Measurements from ENCODE around the gene DHRSX.
A peak's percentile ranks its signal among the peaks of the same experiment; 100 is the strongest.
"Not testable (repeated sequence)": the region's sequence is repeated elsewhere in the genome, so short reads cannot be mapped to it uniquely, and the experiment has no call there.

The DHRSX gene

GRCh38 chrX:2286731-2287130 lies 214.0 kb downstream of the DHRSX start:
- in situ Hi-C loops (cut with HindIII; ENCODE audit: low sequenced_read_pairs): no loop called here
- H3K4me3 ChIP-seq (ENCODE audit: low read depth, low read length): no peak overlapping the region
- DNase-seq (ENCODE audit: low read depth): no peak
- TF ChIP-seq CTCF (IDR thresholded peaks at IDR 0.05; ENCODE audit: low read depth, low read length, missing control alignments): no peak

GRCh38 chrX:2284601-2285000 lies 216.2 kb downstream of the DHRSX start:
- no peak for TF ChIP-seq CTCF (IDR thresholded peaks at IDR 0.05; ENCODE audit: low read depth, low read length, missing control alignments)
- in situ Hi-C loops (cut with HindIII; ENCODE audit: low sequenced_read_pairs): no loop called here
- H3K4me3 ChIP-seq (ENCODE audit: low read depth, low read length): no peak overlapping the region
- DNase-seq (ENCODE audit: low read depth): no peak

GRCh38 chrX:2284133-2284532 lies 216.6 kb downstream of the DHRSX start:
- no peak for TF ChIP-seq CTCF (IDR thresholded peaks at IDR 0.05; ENCODE audit: low read depth, low read length, missing control alignments)
- H3K4me3 ChIP-seq (ENCODE audit: low read depth, low read length): no peak overlapping the region
- no peak for DNase-seq (ENCODE audit: low read depth)
- in situ Hi-C loops (cut with HindIII; ENCODE audit: low sequenced_read_pairs): no loop called here

- in situ Hi-C loops (cut with HindIII; ENCODE audit: low sequenced_read_pairs): no loop called here
- peak; percentile 66 for DNase-seq (ENCODE audit: low read depth)
- no peak overlapping the region for H3K4me3 ChIP-seq (ENCODE audit: low read depth, low read length)
- TF ChIP-seq CTCF (IDR thresholded peaks at IDR 0.05; ENCODE audit: low read depth, low read length, missing control alignments): no peak
Observed at GRCh38 chrX:2283111-2283859, 217.5 kb downstream of the DHRSX start.

- DNase-seq (ENCODE audit: low read depth): no peak
- in situ Hi-C loops (cut with HindIII; ENCODE audit: low sequenced_read_pairs): no loop called here
- H3K4me3 ChIP-seq (ENCODE audit: low read depth, low read length): no peak overlapping the region
- TF ChIP-seq CTCF (IDR thresholded peaks at IDR 0.05; ENCODE audit: low read depth, low read length, missing control alignments): no peak
Observed at GRCh38 chrX:2282490-2283090, 218.2 kb downstream of the DHRSX start.

GRCh38 chrX:2272337-2272736 lies 228.4 kb downstream of the DHRSX start:
- TF ChIP-seq CTCF (IDR thresholded peaks at IDR 0.05; ENCODE audit: low read depth, low read length, missing control alignments): no peak
- H3K4me3 ChIP-seq (ENCODE audit: low read depth, low read length): no peak overlapping the region
- DNase-seq (ENCODE audit: low read depth): no peak
- in situ Hi-C loops (cut with HindIII; ENCODE audit: low sequenced_read_pairs): no loop called here

GRCh38 chrX:2271595-2271994 lies 229.2 kb downstream of the DHRSX start:
- DNase-seq (ENCODE audit: low read depth); in situ Hi-C loops (cut with HindIII; ENCODE audit: low sequenced_read_pairs): not testable (repeated sequence)

GRCh38 chrX:2270783-2271182 lies 230.0 kb downstream of the DHRSX start:
- H3K4me3 ChIP-seq (ENCODE audit: low read depth, low read length); DNase-seq (ENCODE audit: low read depth); in situ Hi-C loops (cut with HindIII; ENCODE audit: low sequenced_read_pairs): not testable (repeated sequence)

More at GRCh38 chrX:2271595-2271994, 229.2 kb downstream of the DHRSX start:
- H3K4me3 ChIP-seq (ENCODE audit: low read depth, low read length): not testable (repeated sequence)
